ENCODE results near the gene ERCC3.
"Not testable (repeated sequence)": the region's sequence is repeated elsewhere in the genome, so short reads cannot be mapped to it uniquely, and the experiment has no call there.

ERCC3 gene

GRCh38 chr2:127225186-127225960, 68.6 kb downstream of the ERCC3 start:
- DNase-seq: no peak

- not testable (repeated sequence) for DNase-seq
Observed at GRCh38 chr2:127224135-127224534, 69.8 kb downstream of the ERCC3 start.

- DNase-seq: no peak
Observed at GRCh38 chr2:127220768-127221527, 73.0 kb downstream of the ERCC3 start.

GRCh38 chr2:127220102-127220767, 73.7 kb downstream of the ERCC3 start, which contains the start of gene CYP27C1:
CYP27C1 (minus strand) TSS chr2:127220299; CDS start chr2:127220270, 29 bp downstream.
- no peak for DNase-seq

- DNase-seq: no peak
Observed at GRCh38 chr2:127219171-127220070, 74.5 kb downstream of the ERCC3 start.

- no peak for DNase-seq
Observed at GRCh38 chr2:127218812-127219170, 75.2 kb downstream of the ERCC3 start.

GRCh38 chr2:127217470-127218325, 76.2 kb downstream of the ERCC3 start:
- DNase-seq: no peak

- DNase-seq: no peak
Observed at GRCh38 chr2:127216593-127216992, 77.4 kb downstream of the ERCC3 start.

- DNase-seq: no peak
Observed at GRCh38 chr2:127216095-127216494, 77.8 kb downstream of the ERCC3 start.

GRCh38 chr2:127214201-127214600, 79.7 kb downstream of the ERCC3 start:
- DNase-seq: not testable (repeated sequence)

- DNase-seq: no peak
Observed at GRCh38 chr2:127208313-127208712, 85.6 kb downstream of the ERCC3 start.

Measured in GDM1 (cell line).